Activated CD4-positive, CD25-positive, alpha-beta regulatory T cell treated with anti-CD3 and anti-CD28 coated beads, Interleukin-2, amount 50 U/mL, for 16 hours (primary cell): ENCODE results near the gene EPHB2.
"Not testable (repeated sequence)": the region's sequence is repeated elsewhere in the genome, so short reads cannot be mapped to it uniquely, and the experiment has no call there.

Source experiments
- DNase-seq: peaks from one replicate; pipeline ENCODE4 v3.0.0-alpha.2; 2020; ENCODE audit warnings: low read depth, low spot score

The EPHB2 gene

DNA sequence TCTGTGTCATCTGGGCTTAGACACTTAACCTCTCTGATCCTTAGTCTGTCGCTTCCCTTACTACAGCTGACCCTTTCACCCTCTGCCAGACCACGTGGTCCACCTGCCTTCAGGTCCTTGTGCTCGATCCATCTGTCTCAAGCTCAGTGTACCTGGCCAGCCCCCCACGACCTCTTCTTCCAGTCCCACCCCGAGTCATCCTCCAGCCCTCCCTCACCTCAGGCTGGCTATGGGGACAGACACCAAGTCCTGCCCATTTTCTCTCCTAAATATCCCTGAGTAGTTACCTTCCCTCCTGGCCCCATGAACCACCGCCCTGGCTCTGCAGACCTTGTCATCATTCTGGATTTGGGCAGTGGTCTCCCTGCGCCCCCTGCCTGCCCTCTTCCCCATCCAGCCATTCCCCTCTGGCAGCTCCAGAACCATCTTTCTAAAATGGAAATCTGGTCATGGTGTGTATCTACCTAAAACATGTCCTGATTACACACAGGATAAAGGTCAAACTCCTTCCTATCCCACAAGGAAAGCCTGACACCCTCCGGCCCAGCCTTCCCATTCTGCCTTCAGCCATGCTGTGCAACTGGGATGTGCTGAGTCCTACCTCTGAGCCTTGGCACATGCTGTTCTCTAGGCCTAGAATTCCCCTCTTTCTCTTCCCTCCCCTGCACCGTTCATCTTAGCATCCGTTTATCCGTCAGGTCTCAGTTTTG is 107.6 kb downstream of the EPHB2 start:
- DNase-seq = no peak

DNA sequence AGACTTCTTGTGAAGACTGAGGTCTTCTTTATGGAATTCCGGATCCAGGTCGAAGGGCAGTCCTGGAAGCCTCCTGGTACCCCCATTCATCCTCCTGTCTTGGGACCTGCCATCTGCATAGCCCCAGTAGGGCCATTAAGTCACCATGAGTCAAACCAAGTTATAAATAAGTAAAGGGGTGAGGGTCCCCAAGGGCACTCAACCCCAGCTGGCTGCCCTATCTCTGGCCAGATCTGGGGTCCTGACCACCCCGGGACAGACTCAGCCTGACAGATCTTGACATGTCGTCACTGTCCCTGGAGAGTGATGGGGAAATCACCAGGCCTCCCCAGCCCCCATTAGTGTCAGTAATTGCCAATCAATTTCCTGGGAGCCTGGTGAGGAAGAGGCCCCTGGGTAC is 108.7 kb downstream of the EPHB2 start:
- DNase-seq = no peak

DNA sequence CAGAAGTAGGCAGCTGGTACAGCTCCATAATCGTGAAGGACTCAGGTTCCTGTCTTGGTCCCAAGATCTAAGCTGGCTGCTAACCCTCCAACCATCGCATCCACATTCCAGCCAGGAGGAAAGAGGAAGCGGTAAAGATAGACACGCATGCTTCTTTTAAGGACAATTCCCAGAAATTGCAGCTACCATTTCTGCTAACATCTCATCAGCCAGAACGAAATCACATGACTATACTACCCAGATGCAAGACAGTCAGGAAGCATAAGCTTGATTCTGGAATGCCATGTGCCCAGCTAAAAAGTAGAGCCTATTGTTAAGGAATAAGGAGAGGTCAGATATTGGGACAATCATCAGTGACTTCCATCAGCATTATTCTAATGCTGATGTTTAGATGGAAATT is 110.4 kb downstream of the EPHB2 start:
- DNase-seq = no peak

DNA sequence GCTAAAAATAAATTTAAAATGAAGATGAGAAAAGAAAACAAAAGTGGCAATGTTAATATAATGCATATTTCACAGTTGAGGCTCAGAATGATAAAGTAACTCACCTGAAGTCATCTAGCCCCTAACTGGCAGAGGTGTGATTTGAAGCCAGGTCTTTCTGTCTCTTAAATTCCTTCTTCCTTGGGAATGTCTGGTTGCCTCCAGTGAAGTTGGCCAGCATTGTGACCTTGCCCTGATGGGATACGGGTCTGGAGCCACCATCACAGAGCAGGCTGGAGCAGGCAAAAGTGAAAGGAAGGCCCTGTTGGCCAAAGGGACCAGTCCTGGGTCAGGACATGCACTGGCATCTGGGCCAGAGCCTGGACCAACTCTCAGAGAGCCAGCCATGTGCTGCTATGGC is 111.7 kb downstream of the EPHB2 start:
- no peak for DNase-seq

DNA sequence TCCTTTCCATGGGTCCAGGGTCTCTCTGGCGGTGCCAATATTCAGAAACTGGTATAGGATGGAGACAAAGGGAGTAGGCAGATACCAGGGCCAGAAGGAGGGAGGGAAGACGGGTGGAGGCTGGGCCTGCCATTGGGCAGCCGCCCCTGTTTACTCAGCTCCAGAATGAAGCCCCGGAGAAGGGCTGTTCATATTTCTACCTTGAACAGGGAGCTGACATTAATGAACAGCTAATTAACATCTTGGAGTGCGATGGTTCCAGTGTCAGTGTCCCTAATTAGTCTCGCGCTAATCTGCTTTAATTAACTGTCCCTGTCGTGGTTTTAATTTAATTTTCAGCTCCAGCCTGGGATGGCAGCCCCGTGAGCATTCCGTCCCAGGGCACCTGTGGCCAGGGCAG is 113.8 kb downstream of the EPHB2 start:
- DNase-seq = no peak

DNA sequence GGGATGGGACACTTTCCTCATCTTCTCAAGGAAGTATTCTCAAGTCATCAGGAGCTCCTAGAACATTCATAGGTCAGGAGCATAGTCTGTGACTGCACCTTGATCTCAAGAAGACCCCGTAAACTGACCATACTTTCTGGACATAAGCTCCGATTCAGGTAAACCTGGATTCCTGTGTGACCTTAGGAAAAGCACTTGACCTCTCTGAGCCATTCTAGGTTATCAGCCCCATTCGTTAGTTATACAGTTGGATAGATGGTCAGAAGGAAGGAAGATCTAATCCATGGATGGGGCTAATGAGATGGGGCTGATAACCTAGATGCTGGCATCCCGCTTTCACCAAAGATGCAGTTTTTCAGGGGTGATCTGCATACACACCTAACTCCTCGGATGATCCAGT is 114.3 kb downstream of the EPHB2 start:
- DNase-seq = no peak

DNA sequence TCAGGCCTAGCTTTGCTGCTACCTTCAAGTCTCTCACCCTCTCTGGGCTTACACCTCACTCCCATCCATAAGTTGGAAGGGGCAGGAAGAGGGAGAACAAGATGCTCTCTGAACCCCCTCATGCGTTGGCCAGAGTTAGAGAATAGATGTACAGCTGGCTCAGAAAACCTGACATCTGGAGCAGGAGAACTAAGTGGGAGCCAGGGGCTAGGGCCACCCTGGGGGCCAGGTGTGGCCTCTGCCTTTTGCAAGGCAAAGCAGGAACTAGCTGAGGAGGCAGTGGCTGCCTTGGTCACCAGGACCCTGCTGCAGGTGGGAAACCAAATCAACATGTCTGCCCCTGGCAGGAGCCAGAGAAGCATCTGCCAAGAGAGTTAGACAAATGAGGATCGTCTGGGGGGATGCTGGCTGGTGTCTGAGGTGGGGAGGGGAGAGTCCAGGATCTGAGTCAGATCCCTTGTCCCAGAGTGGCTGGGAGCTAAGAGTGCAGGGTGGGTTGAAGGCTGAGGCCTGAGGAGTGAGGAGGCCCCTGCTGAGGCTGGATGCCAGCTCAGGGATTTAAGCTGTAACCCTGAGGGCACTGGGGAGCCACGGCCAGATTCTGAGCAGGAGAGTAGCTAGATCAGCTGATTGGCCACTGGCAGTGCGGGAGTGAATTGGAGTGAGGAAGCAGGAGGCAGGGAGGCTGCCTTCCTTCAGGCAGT is 115.0 kb downstream of the EPHB2 start:
- no peak for DNase-seq

DNA sequence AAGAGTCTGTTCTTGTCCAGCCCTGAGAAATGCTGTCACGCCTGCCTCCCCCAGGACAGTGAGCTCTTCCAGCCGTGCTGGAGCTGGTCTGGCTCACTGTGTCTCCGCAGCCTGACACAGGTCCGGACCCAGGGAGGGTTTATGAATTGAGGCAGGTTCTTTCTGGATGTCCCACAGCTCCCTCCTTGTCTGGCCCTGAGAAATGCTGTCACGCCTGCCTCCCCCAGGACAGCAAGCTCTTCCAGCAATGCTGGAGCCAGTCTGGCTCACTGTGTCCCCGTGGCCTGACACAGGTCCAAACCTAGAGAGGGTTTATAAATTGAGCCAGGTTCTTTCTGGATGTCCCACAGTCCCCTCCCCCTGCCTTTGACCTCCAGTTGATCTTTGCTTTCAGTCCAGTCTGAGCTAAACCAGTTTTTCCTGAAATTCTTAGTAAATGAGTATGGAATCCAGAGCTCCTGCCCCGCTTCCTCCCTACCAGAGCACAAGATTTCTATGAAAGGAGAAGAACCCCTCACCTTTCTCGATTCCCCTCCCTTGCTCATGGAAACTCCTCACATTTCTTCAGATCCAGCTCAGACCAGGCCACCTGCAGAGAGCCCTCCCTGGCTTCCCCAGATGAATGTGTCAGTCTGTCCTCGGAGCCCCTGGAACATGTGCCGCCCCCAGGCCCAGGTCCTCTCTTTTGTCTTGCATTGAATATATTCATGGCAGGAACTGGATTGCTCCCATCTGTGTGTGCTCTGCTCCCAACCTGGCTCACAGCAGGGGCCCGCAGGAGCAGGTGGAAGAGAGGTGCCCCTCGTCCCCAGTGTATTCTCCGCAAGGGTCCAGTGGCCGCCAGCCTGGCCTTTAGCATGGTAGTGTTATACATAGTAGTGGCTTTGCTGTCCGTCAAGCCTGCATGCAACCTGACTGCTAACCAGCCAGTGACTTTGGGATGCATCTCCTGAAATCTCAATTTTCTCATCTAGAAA is 116.3 kb downstream of the EPHB2 start:
- DNase-seq = no peak

DNA sequence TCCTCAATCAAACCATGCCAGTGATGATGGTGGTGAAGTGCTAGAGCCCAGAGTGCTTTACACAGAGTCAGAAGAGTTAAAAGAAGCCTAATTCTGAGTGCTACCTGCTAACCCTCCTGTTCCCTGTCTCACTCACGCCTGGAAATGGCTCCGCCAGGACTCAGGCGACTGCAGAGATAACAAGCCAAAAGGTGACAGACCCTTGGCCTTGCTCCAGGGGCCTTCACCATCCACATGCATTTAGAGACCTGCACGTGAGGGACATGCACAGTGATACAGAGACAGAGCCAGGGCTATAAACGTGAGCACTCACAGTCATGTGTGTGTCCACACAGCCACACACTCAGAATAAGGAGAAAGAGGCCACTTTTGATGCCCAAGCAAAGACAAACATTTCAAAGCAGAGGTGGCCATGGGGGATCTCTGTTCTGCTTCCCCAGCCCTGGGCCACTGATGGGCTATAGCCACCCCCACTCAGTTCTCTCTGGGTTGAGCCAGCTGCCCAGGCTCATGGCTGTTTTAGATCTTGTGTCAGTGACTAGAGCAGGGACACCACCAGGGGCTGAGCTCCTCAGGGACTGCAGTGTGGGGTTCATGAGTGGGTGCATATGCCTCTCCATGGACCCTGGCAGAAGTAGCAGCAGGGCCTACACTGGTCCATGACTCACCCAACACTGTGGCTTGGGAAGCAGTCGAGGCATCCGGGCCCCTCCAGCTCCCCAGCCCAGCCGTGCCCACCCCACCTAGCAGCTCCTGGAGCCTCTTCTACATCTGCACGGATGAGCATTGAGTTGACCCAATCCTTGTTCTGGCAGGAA is 117.2 kb downstream of the EPHB2 start:
- no peak for DNase-seq

DNA sequence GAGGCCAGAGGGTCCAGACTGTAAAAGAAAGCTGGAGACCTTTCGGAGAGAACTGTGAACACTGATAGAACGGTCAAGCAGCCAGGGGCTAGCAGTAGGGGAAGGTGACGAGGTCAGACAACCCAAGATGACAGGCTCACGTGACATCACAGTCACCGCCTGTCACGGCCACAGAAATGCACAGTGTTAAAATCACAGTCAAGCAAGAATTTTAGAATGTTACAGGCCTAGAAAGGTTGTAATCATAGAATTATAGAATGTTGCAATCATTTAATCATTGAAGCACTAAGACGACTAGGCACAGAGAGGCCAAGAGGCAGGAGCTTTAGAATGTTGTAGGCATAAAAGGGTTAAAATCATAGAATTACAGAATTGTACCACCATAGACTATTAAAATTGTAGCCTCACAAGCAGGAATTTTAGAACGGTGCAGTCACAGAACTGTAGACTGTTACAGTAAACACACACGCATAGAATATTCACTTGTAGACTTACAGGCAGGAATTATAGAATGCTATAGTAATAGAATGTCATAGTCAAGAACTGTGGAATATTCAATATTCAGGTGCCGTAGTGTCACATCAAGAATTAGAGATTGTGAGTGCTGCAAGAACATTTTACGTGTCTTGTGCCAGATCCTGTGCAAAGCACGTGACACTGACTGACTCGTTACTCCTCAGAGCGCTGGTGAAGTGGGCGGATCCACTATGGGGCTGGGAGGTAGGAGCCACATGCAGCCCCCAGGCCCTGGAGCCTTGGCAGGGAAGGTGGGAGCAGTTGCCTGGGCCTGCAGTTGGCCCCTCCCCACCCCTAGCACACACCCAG is 118.1 kb downstream of the EPHB2 start:
- DNase-seq = no peak

DNA sequence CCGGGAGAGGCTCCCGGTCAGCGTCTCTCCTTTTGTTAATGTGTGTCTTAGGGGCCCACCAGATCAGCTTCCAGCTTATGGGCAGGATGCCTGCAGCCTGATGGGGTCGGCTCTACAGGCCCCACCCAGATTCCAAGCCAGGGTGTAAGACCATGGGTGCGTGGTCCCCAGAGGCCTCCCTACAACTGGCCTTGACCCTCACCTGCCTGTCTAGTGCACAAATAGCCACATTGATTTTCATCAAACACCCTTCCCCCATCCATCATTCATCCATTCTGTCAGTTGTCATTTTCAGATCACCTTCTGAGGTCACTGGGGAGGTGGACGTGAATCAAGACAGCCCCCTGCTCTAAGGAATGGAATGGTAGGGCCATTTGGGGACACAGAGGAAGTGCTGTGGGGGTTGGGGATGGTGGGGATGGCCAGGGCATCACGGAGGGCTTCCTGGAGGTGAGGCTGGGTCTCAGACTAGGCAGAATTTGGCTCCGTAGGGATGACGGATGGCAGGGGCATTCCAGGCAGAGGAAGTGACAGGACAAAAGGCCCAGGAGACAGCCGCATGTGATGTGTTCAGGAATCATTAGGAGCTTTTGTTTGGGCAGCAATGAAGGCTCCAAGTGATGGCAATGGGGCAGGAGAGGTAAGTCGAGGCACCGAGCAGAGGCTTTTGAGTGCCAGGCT is 118.8 kb downstream of the EPHB2 start:
- no peak for DNase-seq

DNA sequence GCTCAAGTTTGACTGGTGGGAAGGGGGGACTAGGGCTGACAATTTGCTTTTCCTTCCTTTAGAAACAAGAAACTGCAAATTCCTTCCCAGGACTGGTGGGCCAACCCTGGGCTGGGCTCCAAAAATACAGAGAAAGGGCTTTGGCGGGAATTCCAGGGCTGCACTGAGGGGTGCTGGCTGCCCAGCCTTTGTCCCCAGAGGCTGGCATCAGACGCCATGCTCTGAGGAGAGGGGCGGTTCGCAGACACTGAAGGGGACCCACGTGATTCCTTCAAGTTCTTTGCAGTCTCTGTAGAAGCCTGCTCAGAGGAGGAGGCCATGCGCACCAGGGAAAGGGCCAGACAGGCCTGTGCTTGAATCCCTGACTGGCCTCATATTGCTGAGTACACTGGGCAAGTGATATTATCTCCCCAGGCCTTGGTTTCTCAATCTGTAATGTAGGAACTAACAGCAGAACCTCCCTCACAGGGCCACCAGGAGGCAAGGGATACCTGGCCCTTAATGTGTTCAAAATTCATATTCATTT is 119.5 kb downstream of the EPHB2 start:
- DNase-seq = no peak

DNA sequence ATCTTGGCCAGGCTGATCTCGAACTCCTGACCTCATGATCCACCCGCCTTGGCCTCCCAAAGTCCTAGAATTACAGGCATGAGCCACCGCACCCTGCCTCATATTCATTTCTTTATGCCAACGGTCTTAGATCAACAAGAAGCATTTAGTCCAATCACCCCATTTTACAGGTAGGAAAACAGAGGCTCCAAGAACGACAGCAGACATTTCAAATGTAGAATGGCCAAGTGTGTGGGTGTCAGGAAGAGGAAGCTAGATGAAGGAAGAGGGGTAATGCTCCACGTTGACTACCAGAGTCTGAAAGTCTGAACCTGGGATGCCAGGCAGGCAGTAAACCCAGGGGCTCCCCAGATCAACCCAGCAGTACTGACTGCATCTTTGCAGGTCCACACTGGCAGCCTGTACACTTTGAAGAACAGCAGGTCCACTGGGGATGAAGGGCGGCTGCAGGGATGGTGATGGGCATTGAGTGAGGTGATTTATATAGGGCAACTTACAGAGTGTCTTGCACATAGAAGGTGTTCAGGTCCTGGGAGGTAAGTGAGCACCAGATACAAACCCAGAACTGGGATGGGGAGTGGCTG is 120.2 kb downstream of the EPHB2 start:
- no peak for DNase-seq

DNA sequence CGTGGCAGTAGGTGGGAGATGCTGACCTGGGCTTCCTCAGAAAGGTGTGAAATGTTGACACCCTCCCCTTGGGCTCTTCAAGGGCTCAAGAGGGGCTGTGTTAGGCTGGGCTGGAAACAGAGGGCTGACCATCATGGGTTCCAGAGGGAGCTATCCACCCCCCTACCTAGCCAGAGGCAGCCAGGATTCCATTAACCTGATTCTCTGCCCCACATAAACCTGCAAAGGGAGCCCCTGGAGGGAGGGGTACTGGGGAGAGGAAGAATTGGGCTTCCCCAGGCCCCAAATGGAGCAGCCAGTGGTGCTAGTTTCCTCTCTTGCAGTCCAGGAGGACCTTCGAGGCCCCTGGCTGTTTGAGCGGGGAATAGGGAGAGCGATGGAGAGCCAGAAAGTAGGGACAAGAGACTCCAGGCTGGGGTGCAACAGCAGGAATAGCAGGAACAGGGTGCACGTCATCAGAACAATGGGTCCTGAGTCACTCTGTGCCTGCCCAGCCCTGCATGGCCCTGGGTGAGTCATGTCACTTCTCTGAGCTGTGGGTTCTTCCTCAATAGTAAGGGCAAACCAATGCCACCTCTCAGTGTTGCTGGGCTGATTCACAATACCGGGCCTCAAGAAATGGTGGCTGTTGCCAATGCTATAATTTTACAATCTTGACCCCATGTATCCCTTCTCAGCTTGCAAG is 121.2 kb downstream of the EPHB2 start:
- DNase-seq = no peak

DNA sequence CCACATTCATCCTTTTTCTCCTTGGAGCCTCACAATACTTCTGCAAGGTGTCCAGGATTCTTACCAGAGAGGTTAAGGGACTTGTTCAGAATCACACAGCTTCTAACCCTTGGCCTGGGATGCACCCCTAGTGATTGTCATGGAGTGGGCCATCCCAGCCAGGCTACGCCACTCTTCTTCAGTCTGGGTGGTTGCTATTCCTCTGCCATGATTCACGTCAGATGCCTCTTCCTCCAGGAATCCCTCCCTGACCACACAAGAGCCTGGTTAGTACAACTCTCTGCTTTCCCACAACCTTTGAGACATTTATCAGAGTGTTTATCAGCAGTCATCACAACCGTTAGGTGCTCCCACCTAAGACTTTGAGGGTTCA is 121.8 kb downstream of the EPHB2 start:
- no peak for DNase-seq

DNA sequence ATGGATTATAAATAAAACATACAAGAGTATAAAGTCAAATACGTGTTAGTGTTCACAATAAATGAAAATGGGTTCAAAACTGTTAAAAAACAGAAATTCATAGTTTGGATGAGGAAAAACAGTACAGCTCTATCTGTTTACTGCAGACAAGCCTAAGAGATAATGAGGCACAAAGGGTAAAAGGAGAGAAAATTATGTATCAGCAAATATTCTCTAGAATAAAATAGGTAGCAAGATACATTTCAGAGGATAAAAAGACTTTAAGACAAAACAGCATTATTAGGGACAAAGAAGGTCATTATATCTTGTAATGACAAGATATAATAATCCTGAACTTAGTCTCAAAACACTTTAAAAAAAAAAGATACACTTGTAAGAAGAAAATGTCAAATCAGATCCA is 123.1 kb downstream of the EPHB2 start:
- no peak for DNase-seq

DNA sequence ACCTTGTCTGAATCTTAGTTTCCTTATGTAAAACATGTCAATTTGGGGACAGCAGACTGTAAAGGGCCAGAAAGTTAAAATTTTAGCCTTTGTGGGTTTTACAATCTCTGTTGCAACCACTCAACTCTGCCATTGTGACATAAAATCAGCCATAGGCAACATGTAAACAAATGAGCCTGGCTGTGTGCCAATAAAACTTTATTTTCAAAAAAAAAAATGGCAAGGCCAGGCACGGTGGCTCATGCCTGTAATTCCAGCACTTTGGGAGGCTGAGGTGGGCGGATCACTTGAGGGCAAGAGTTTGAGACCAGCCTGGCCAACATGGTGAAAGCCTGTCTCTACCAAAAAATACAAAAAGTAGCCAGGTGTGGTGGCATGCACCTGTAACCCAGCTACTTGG is 123.8 kb downstream of the EPHB2 start:
- DNase-seq = not testable (repeated sequence)

DNA sequence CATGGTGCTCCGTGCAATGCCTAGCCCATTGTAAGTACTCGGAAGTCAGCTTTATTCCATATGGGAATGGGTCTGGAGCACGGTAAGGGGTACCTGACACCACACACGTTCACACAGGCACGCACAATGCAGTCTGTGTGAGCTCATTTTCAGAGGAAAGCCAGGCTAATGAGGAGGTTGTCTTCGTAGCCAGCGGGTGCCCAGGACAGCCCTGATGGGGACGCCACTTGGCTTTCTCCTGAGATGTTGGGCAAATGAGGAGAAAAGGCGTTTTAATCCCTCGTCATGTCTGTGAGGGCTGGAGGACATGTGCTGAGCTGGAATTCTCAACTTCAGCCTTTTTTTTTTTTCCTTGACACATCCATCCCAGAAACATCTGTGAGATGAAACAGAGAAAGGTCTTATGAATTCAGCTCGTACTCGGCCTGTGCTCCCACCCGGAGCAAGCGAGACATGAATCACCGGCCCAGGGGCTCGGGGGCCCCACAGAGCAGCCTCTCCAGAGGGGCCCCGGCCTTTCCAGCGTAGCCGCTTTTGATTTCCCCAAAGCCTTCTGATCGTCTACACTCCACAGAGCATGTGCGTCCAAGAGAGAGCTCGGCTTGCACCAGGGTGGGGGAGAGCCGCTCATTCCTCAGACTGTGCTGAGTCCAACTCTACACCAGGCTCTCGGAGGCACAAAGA is 125.1 kb downstream of the EPHB2 start:
- DNase-seq = no peak
